Tibial nerve (tissue), 4 donors: ENCODE results near the gene SPATA13. TPM values are rescaled to one million over a fixed set of nuclear protein-coding genes. Genes with fewer than 3 reads are reported as not detected.
A peak's percentile ranks its signal among the peaks of the same experiment; 100 is the strongest.

Source experiments
- DNase-seq, 2 donors: peaks; one replicate each; pipeline ENCODE4 v3.0.0-alpha.2; 2019; ENCODE audit warnings: low spot score in 2 of 2
- H3K27ac ChIP-seq, 4 donors: fragments of 200-600 bp; sonication (generic) in 3 of 4; one replicate each; pipeline ENCODE4 v1.5.1; 2017 to 2019; ENCODE audit warnings: mild to moderate bottlenecking in 1 of 4
- H3K27me3 ChIP-seq, 2 donors: fragments of 200-600 bp; sonication (generic) in 1 of 2; one replicate each; pipeline versions ENCODE4 v1.5.1 to v1.6.0; 2017 to 2019
- H3K36me3 ChIP-seq, 3 donors: fragments of 200-600 bp; sonication (generic); one replicate each; pipeline ENCODE4 v1.5.1; 2018 to 2019
- H3K4me1 ChIP-seq, 4 donors: fragments of 200-600 bp; sonication (generic) in 3 of 4; one replicate each; pipeline ENCODE4 v1.5.1; 2017 to 2019
- H3K4me3 ChIP-seq, 4 donors: fragments of 200-600 bp; sonication (generic) in 3 of 4; one replicate each; pipeline ENCODE4 v1.5.1; 2017 to 2019; ENCODE audit warnings: mild to moderate bottlenecking in 1 of 4, moderate library complexity in 1 of 4
- H3K9me3 ChIP-seq, 4 donors: fragments of 200-600 bp; sonication (generic) in 3 of 4; one replicate each; pipeline ENCODE4 v1.5.1; 2017 to 2019
- EP300 ChIP-seq, 2 donors: sonication (generic); formaldehyde crosslinking; IDR thresholded peaks; one replicate each; pipeline ENCODE4 v1.6.1; 2017; ENCODE audit warnings: antibody characterized with exemption in 2 of 2, mild to moderate bottlenecking in 1 of 2
- POLR2A ChIP-seq, 2 donors: fragments of 450-650 bp; IDR thresholded peaks; one replicate each; pipeline ENCODE4 v1.6.1; 2017; ENCODE audit warnings: antibody characterized with exemption in 2 of 2, mild to moderate bottlenecking in 2 of 2, moderate library complexity in 2 of 2
- WGBS, 2 donors: methylation state at CpG; one replicate each; pipeline ENCODE4 v1.1.5; 2018; 5-methylcytosine and 5-hydroxymethylcytosine counted together
- total RNA-seq, 4 donors: library from RNA; depleted of rRNA; stranded (reverse); fragments of >200 nt; gene quantifications; one replicate each; pipeline ENCODE4 v1.1.0, GENCODE V29; 2016
- TF ChIP-seq, protein P1 (sequence below), 5 experiments: fragments of 200-600 bp in 3 of 5; fragments of 450-650 bp in 2 of 5; sonication (generic) in 3 of 5; IDR thresholded peaks; one replicate each; pipeline ENCODE4 v1.5.1; 2016 to 2019; ENCODE audit warnings: antibody characterized with exemption in 5 of 5, mild to moderate bottlenecking in 3 of 5, moderate library complexity in 2 of 5

SPATA13 gene
- total RNA-seq, 4 donors from 2014 or later: 35.0 to 96.0 (median 51.7) TPM

DNA sequence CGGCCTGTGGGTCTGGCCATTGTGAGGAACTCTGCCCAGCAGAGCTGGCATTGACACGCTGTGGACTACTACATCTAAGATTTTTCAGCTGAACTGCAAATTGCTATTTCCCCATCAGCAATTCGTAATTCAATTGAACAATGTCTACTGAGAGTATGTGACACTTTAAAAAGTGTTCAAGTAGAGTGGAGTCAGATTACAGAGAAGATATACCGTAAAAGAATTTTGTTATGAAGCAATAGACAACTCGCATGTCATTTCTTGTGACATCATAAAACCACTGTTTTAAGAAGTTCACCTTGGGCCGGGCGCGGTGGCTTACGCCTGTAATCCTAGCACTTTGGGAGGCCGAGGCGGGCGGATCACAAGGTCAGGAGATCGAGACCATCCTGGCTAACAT, 116.3 kb downstream of the SPATA13 start:
- Histone ChIP-seq H3K36me3 (no peaks in the 10 kb centered on the region), H3K4me3 (no peak overlapping the region), H3K27ac (no peak overlapping the region), H3K27me3 (no peaks in the 10 kb centered on the region), H3K9me3 (no peaks in the 10 kb centered on the region), H3K4me1 (peaks cover 4 to 44% (median 23%) of the 10 kb centered on the region in 4 donors)
- WGBS, 2 donors: 94 to 96% methylated on average over 13 of the region's 13 CpGs
- TF ChIP-seq POLR2A (IDR thresholded peaks at IDR 0.05) (no peak), EP300 (IDR thresholded peaks at IDR 0.05) (no peak)
- TF ChIP-seq, protein P1, sequence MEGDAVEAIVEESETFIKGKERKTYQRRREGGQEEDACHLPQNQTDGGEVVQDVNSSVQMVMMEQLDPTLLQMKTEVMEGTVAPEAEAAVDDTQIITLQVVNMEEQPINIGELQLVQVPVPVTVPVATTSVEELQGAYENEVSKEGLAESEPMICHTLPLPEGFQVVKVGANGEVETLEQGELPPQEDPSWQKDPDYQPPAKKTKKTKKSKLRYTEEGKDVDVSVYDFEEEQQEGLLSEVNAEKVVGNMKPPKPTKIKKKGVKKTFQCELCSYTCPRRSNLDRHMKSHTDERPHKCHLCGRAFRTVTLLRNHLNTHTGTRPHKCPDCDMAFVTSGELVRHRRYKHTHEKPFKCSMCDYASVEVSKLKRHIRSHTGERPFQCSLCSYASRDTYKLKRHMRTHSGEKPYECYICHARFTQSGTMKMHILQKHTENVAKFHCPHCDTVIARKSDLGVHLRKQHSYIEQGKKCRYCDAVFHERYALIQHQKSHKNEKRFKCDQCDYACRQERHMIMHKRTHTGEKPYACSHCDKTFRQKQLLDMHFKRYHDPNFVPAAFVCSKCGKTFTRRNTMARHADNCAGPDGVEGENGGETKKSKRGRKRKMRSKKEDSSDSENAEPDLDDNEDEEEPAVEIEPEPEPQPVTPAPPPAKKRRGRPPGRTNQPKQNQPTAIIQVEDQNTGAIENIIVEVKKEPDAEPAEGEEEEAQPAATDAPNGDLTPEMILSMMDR (IDR thresholded peaks at IDR 0.05): no peak
- no peak for DNase-seq

GRCh38 chr13:24277761-24278160, 117.2 kb downstream of the SPATA13 start:
- H3K4me3 ChIP-seq: no peak overlapping the region
- no peaks in the 10 kb centered on the region for H3K27me3 ChIP-seq
- no peak for DNase-seq
- H3K36me3 ChIP-seq: peaks cover 0 to 7% (median 0%) of the 10 kb centered on the region in 3 donors
- no peak overlapping the region for H3K27ac ChIP-seq
- WGBS, 2 donors: 83% methylated on average over 6 of the region's 6 CpGs
- TF ChIP-seq EP300 (IDR thresholded peaks at IDR 0.05): no peak
- TF ChIP-seq, protein P1 (IDR thresholded peaks at IDR 0.05): no peak
- no peak for TF ChIP-seq POLR2A (IDR thresholded peaks at IDR 0.05)
- peaks cover 2 to 35% (median 14%) of the 10 kb centered on the region in 4 donors for H3K4me1 ChIP-seq
- H3K9me3 ChIP-seq: no peaks in the 10 kb centered on the region

DNA sequence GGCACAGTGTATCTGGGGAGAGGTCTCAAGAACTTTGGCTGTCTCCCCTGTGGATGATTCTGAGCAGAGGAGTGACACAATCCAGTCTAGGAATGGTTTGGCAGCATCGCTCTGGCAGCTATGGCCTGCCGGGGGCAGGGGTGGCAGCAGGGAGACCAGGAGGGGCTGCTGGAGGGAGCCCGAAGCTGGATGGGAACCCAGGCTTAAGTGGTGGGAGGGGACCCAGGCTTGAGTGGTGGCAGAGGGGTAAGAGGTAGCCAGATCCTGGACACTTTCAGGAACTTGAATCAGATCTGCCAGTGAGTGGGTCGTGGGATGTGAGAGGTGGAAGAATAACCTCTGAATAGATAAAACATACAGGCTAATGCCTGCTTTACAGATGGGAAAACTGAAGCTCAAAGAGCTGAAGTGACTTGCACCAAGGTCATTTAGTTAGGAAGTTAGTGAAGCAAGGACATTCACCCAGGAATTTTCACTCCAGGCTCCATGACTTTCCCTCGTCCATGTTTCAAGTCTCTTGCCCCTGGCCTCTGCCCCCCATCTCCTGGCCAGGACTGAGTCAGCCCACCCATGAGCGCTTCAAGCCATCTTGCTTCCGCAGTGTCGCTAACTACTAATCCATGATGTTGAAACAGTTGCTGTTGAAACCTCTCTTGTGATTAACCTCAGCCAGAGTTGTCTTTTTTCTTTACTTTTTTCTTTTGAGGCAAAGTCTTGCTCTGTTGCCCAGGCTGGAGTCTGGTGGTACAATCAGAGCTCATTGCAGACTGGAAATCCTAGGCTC, 119.0 kb downstream of the SPATA13 start:
- peaks cover 0 to 20% (median 4%) of the 10 kb centered on the region in 4 donors for H3K4me1 ChIP-seq
- 85 to 89% methylated on average over 8 of the region's 8 CpGs for WGBS, 2 donors
- H3K36me3 ChIP-seq: peaks cover 0 to 17% (median 0%) of the 10 kb centered on the region in 3 donors
- H3K4me3 ChIP-seq: no peak overlapping the region
- no peak for TF ChIP-seq EP300 (IDR thresholded peaks at IDR 0.05)
- TF ChIP-seq, protein P1 (IDR thresholded peaks at IDR 0.05): no peak
- TF ChIP-seq POLR2A (IDR thresholded peaks at IDR 0.05): no peak
- H3K27ac ChIP-seq: no peak overlapping the region
- no peaks in the 10 kb centered on the region for H3K9me3 ChIP-seq
- no peaks in the 10 kb centered on the region for H3K27me3 ChIP-seq
- DNase-seq: no peak

- Histone ChIP-seq H3K4me3 (no peak overlapping the region), H3K27me3 (no peaks in the 10 kb centered on the region), H3K36me3 (peaks cover 0 to 29% (median 0%) of the 10 kb centered on the region in 3 donors), H3K9me3 (no peaks in the 10 kb centered on the region), H3K4me1 (peaks cover 0 to 17% (median 3%) of the 10 kb centered on the region in 4 donors), H3K27ac (peak overlapping the region in 3 of 4 donors; percentile 0 to 51 (median 39))
- DNase-seq: no peak
- 57 to 85% methylated on average over 7 of the region's 7 CpGs for WGBS, 2 donors
- TF ChIP-seq EP300 (IDR thresholded peaks at IDR 0.05) (no peak), POLR2A (IDR thresholded peaks at IDR 0.05) (no peak)
- TF ChIP-seq, protein P1 (IDR thresholded peaks at IDR 0.05): no peak
Measured at GRCh38 chr13:24280720-24281119, 120.2 kb downstream of the SPATA13 start.
